Naive B cell (primary cell): Measurements from ENCODE around the gene SYNE2. TPM values are rescaled to one million over a fixed set of nuclear protein-coding genes. Genes with fewer than 3 reads are reported as not detected.
"Not testable (repeated sequence)": the region's sequence is repeated elsewhere in the genome, so short reads cannot be mapped to it uniquely, and the experiment has no call there.

ENCODE experiments used
- ATAC-seq, 2 donors: fragments of 150-1000 bp; cut with Tn5 transposase; 2 replicates each; pipeline ENCODE4 v1.10.0; 2021; ENCODE audit warnings: low read depth in 2 of 2, mild to moderate bottlenecking in 2 of 2, moderate library complexity in 2 of 2
- DNase-seq: peaks from one replicate; pipeline ENCODE4 v3.0.0; 2022
- H3K27ac Mint-ChIP-seq, 6 donors: one replicate each; pipeline ENCODE4 v1.8.0; 2020 to 2022; ENCODE audit warnings: mild to moderate bottlenecking in 6 of 6, mixed read lengths in 6 of 6, moderate library complexity in 5 of 6, inconsistent platforms in 2 of 6
- H3K27me3 Mint-ChIP-seq, 3 donors: one replicate each; pipeline ENCODE4 v1.8.0; 2021 to 2022; ENCODE audit warnings: mixed read lengths in 3 of 3, mild to moderate bottlenecking in 1 of 3
- H3K36me3 Mint-ChIP-seq, 2 donors: one replicate each; pipeline ENCODE4 v1.8.0; 2020 to 2022; ENCODE audit warnings: mixed read lengths in 2 of 2, inconsistent platforms in 1 of 2, mild to moderate bottlenecking in 1 of 2
- H3K4me1 Mint-ChIP-seq, 3 donors: one replicate each; pipeline ENCODE4 v1.8.0; 2020 to 2022; ENCODE audit warnings: mixed read lengths in 3 of 3, inconsistent platforms in 1 of 3, mild to moderate bottlenecking in 1 of 3, moderate library complexity in 1 of 3
- H3K4me3 Mint-ChIP-seq, 8 donors: one replicate each; pipeline ENCODE4 v1.8.0; 2020 to 2022; ENCODE audit warnings: mild to moderate bottlenecking in 8 of 8, mixed read lengths in 8 of 8, moderate library complexity in 8 of 8, inconsistent platforms in 2 of 8
- H3K9me3 Mint-ChIP-seq, 7 donors: one replicate each; pipeline ENCODE4 v1.8.0; 2020 to 2022; ENCODE audit warnings: mixed read lengths in 7 of 7, mild to moderate bottlenecking in 5 of 7, inconsistent platforms in 2 of 7, moderate library complexity in 1 of 7
- polyA plus RNA-seq, 6 donors: library from polyadenylated mRNA; unstranded; fragments of 300-500 nt; fragmentation: Illumina TruSeq; gene quantifications; one replicate each; pipeline ENCODE4 v1.2.3, GENCODE V29; 2021; ENCODE audit warnings: low read depth in 6 of 6

Gene SYNE2
- polyA plus RNA-seq, 6 donors from 2014 or later = 12.0 to 24.8 (median 19.0) TPM

GRCh38 chr14:64201921-64202545 is 349.2 kb downstream of the SYNE2 start:
- Mint-ChIP-seq H3K27me3 (no peaks in the 10 kb centered on the region), H3K4me3 (peak overlapping the region in 1 of 8 donors; percentile 20), H3K4me1 (peaks cover 16 to 69% (median 26%) of the 10 kb centered on the region in 3 donors), H3K9me3 (no peaks in the 10 kb centered on the region), H3K27ac (peak overlapping the region in 5 of 6 donors; percentile 28 to 95 (median 60)), H3K36me3 (peaks cover 0 to 4% of the 10 kb centered on the region in 2 donors)
- DNase-seq (no peak), ATAC-seq (no peak)

- Mint-ChIP-seq H3K36me3 (peaks cover 0 to 4% of the 10 kb centered on the region in 2 donors), H3K4me1 (peaks cover 13 to 65% (median 21%) of the 10 kb centered on the region in 3 donors), H3K27ac (peak overlapping the region; percentile 26 to 88 (median 70)), H3K27me3 (no peaks in the 10 kb centered on the region), H3K4me3 (peak overlapping the region in 1 of 8 donors; percentile 19), H3K9me3 (no peaks in the 10 kb centered on the region)
- no peak for DNase-seq
- ATAC-seq = no peak
These were observed 349.9 kb downstream of the SYNE2 start for GRCh38 chr14:64202716-64203115.

GRCh38 chr14:64203366-64204006 is 350.7 kb downstream of the SYNE2 start:
- no peaks in the 10 kb centered on the region for H3K9me3 Mint-ChIP-seq
- H3K27me3 Mint-ChIP-seq = no peaks in the 10 kb centered on the region
- DNase-seq (no peak), ATAC-seq (no peak)
- peak overlapping the region in 1 of 8 donors; percentile 27 for H3K4me3 Mint-ChIP-seq
- H3K4me1 Mint-ChIP-seq = peaks cover 12 to 65% (median 23%) of the 10 kb centered on the region in 3 donors
- H3K36me3 Mint-ChIP-seq = peaks cover 0 to 4% of the 10 kb centered on the region in 2 donors
- peak overlapping the region; percentile 60 to 88 (median 76) for H3K27ac Mint-ChIP-seq

GRCh38 chr14:64208261-64208660 is 355.5 kb downstream of the SYNE2 start:
- peak overlapping the region in 2 of 8 donors; percentile 29 to 30 for H3K4me3 Mint-ChIP-seq
- peaks cover under 1 to 8% of the 10 kb centered on the region in 2 donors for H3K36me3 Mint-ChIP-seq
- ATAC-seq = no peak
- no peaks in the 10 kb centered on the region for H3K9me3 Mint-ChIP-seq
- no peak for DNase-seq
- H3K4me1 Mint-ChIP-seq = peaks cover 24 to 62% (median 32%) of the 10 kb centered on the region in 3 donors
- peak overlapping the region in 5 of 6 donors; percentile 85 to 96 (median 89) for H3K27ac Mint-ChIP-seq
- no peaks in the 10 kb centered on the region for H3K27me3 Mint-ChIP-seq

GRCh38 chr14:64208981-64209380 is 356.2 kb downstream of the SYNE2 start:
- ATAC-seq = no peak
- no peak for DNase-seq
- Mint-ChIP-seq H3K36me3 (peaks cover 0 to 8% of the 10 kb centered on the region in 2 donors), H3K4me3 (peak overlapping the region in 5 of 8 donors; percentile 26 to 82 (median 47)), H3K27me3 (no peaks in the 10 kb centered on the region), H3K9me3 (no peaks in the 10 kb centered on the region), H3K27ac (peak overlapping the region; percentile 85 to 96 (median 92)), H3K4me1 (peaks cover 24 to 58% (median 32%) of the 10 kb centered on the region in 3 donors)

- Mint-ChIP-seq H3K4me3 (peak overlapping the region; percentile 3 to 82 (median 58)), H3K9me3 (no peaks in the 10 kb centered on the region), H3K27ac (peak overlapping the region; percentile 85 to 96 (median 92)), H3K4me1 (peaks cover 24 to 58% (median 32%) of the 10 kb centered on the region in 3 donors), H3K36me3 (peaks cover 0 to 8% of the 10 kb centered on the region in 2 donors), H3K27me3 (no peaks in the 10 kb centered on the region)
- DNase-seq (peak; percentile 74), ATAC-seq (peak; percentile 94 to 96)
These were observed 356.8 kb downstream of the SYNE2 start for GRCh38 chr14:64209444-64210131.

- H3K36me3 Mint-ChIP-seq = peaks cover 2 to 8% of the 10 kb centered on the region in 2 donors
These were observed 357.4 kb downstream of the SYNE2 start for GRCh38 chr14:64210216-64210615.

GRCh38 chr14:64210912-64211311 is 358.1 kb downstream of the SYNE2 start:
- H3K36me3 Mint-ChIP-seq = peaks cover 9 to 12% of the 10 kb centered on the region in 2 donors
- DNase-seq, H3K9me3 Mint-ChIP-seq, ATAC-seq, H3K27me3 Mint-ChIP-seq: not testable (repeated sequence)
- H3K4me3 Mint-ChIP-seq = peak overlapping the region in 4 of 8 donors; percentile 2 to 79 (median 19)
- peaks cover 20 to 52% (median 29%) of the 10 kb centered on the region in 3 donors for H3K4me1 Mint-ChIP-seq
- H3K27ac Mint-ChIP-seq = peak overlapping the region in 5 of 6 donors; percentile 37 to 69 (median 56)

More at GRCh38 chr14:64210216-64210615, 357.4 kb downstream of the SYNE2 start:
- H3K4me1 Mint-ChIP-seq = peaks cover 24 to 58% (median 32%) of the 10 kb centered on the region in 3 donors
- peak overlapping the region in 1 of 8 donors; percentile 82 for H3K4me3 Mint-ChIP-seq
- H3K27ac Mint-ChIP-seq = peak overlapping the region in 4 of 6 donors; percentile 27 to 96 (median 78)
- DNase-seq (no peak), ATAC-seq (no peak)
- H3K27me3 Mint-ChIP-seq = no peaks in the 10 kb centered on the region
- H3K9me3 Mint-ChIP-seq = no peaks in the 10 kb centered on the region

GRCh38 chr14:64212666-64213065 is 359.9 kb downstream of the SYNE2 start:
- no peaks in the 10 kb centered on the region for H3K27me3 Mint-ChIP-seq

GRCh38 chr14:64213086-64213485 is 360.3 kb downstream of the SYNE2 start:
- peak overlapping the region in 2 of 6 donors; percentile 33 to 65 for H3K27ac Mint-ChIP-seq

More at GRCh38 chr14:64212666-64213065, 359.9 kb downstream of the SYNE2 start:
- peaks cover 24 to 27% of the 10 kb centered on the region in 2 donors for H3K36me3 Mint-ChIP-seq
- no peak for DNase-seq
- ATAC-seq = no peak
- peak overlapping the region in 2 of 6 donors; percentile 36 to 65 for H3K27ac Mint-ChIP-seq
- no peak overlapping the region for H3K4me3 Mint-ChIP-seq
- H3K9me3 Mint-ChIP-seq = no peaks in the 10 kb centered on the region
- H3K4me1 Mint-ChIP-seq = peaks cover 25 to 55% (median 33%) of the 10 kb centered on the region in 3 donors

GRCh38 chr14:64213853-64214570 is 361.2 kb downstream of the SYNE2 start:
- Mint-ChIP-seq H3K36me3 (peaks cover 24 to 27% of the 10 kb centered on the region in 2 donors), H3K27ac (no peak overlapping the region)

More at GRCh38 chr14:64213086-64213485, 360.3 kb downstream of the SYNE2 start:
- DNase-seq (no peak), ATAC-seq (no peak)
- Mint-ChIP-seq H3K4me1 (peaks cover 29 to 56% (median 37%) of the 10 kb centered on the region in 3 donors), H3K27me3 (no peaks in the 10 kb centered on the region), H3K9me3 (no peaks in the 10 kb centered on the region), H3K4me3 (no peak overlapping the region), H3K36me3 (peaks cover 24 to 27% of the 10 kb centered on the region in 2 donors)

GRCh38 chr14:64215274-64215673 is 362.5 kb downstream of the SYNE2 start:
- peaks cover 25 to 54% (median 26%) of the 10 kb centered on the region in 3 donors for H3K4me1 Mint-ChIP-seq
- no peak overlapping the region for H3K4me3 Mint-ChIP-seq
- ATAC-seq (no peak), DNase-seq (no peak)
- no peaks in the 10 kb centered on the region for H3K9me3 Mint-ChIP-seq
- no peaks in the 10 kb centered on the region for H3K27me3 Mint-ChIP-seq
- peak overlapping the region in 2 of 6 donors; percentile 18 to 31 for H3K27ac Mint-ChIP-seq
- peaks cover 24 to 27% of the 10 kb centered on the region in 2 donors for H3K36me3 Mint-ChIP-seq

More at GRCh38 chr14:64213853-64214570, 361.2 kb downstream of the SYNE2 start:
- Mint-ChIP-seq H3K27me3 (no peaks in the 10 kb centered on the region), H3K4me3 (no peak overlapping the region), H3K4me1 (peaks cover 31 to 56% (median 34%) of the 10 kb centered on the region in 3 donors), H3K9me3 (no peaks in the 10 kb centered on the region)
- no peak for DNase-seq
- ATAC-seq = no peak
